Mammary epithelial cell (primary cell): Measurements from ENCODE around the gene STIM2.

Experiments used
- EZH2 ChIP-seq: IDR thresholded peaks from 2 replicates; pipeline ENCODE4 v1.6.1; 2012; ENCODE audit warnings: low read length, inconsistent platforms, borderline replicate concordance
- TF ChIP-seq, protein P1 (sequence below), 2 donors: IDR thresholded peaks in 1 of 2; conservative IDR thresholded peaks in 1 of 2; 2 replicates each; pipeline ENCODE4 v1.5.1; 2011 to 2012; ENCODE audit warnings: inconsistent platforms in 2 of 2, low read length in 2 of 2, mild to moderate bottlenecking in 2 of 2, control low read depth in 1 of 2, low read depth in 1 of 2; ENCODE audit not compliant: insufficient read depth in 1 of 2; ENCODE audit errors: extremely low read depth in 1 of 2

DNA sequence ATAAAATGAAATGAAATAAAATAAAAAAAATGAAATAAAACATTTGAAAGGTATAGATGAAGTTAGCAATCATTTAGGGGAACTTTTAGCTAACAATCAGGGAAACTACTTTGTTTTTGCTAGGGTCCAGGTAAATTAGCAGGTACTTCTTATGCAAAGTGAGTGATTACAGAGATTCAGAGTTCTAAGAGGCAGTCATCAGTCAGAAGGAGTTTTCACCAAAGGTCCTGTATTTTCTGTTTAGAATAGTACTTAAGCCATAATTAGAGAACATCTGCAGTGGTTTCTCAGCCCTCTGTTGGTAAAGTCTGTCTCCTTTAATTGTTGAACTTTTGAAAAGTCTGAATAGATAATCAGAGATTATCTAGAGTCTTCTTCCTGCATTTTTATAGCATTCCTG is 50.6 kb downstream of the STIM2 start:
- TF ChIP-seq, protein P1, sequence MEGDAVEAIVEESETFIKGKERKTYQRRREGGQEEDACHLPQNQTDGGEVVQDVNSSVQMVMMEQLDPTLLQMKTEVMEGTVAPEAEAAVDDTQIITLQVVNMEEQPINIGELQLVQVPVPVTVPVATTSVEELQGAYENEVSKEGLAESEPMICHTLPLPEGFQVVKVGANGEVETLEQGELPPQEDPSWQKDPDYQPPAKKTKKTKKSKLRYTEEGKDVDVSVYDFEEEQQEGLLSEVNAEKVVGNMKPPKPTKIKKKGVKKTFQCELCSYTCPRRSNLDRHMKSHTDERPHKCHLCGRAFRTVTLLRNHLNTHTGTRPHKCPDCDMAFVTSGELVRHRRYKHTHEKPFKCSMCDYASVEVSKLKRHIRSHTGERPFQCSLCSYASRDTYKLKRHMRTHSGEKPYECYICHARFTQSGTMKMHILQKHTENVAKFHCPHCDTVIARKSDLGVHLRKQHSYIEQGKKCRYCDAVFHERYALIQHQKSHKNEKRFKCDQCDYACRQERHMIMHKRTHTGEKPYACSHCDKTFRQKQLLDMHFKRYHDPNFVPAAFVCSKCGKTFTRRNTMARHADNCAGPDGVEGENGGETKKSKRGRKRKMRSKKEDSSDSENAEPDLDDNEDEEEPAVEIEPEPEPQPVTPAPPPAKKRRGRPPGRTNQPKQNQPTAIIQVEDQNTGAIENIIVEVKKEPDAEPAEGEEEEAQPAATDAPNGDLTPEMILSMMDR (conservative IDR thresholded peaks at IDR 0.05 in 1 of 2, IDR thresholded peaks at IDR 0.05 in 1 of 2; ENCODE audit: extremely low read depth in 1 of 2, insufficient read depth in 1 of 2, low read depth in 1 of 2, low read length in 2 of 2), result no peak
- no peak for TF ChIP-seq EZH2
